ENCODE measurements around the gene ADH7.
A peak's percentile ranks its signal among the peaks of the same experiment; 100 is the strongest.
"Not testable (repeated sequence)": the region's sequence is repeated elsewhere in the genome, so short reads cannot be mapped to it uniquely, and the experiment has no call there.

Gene ADH7

GRCh38 chr4:99414902-99415301, 20.2 kb downstream of the ADH7 start:
- DNase-seq = not testable (repeated sequence)

GRCh38 chr4:99414401-99414800, 20.7 kb downstream of the ADH7 start:
- DNase-seq = no peak

DNA sequence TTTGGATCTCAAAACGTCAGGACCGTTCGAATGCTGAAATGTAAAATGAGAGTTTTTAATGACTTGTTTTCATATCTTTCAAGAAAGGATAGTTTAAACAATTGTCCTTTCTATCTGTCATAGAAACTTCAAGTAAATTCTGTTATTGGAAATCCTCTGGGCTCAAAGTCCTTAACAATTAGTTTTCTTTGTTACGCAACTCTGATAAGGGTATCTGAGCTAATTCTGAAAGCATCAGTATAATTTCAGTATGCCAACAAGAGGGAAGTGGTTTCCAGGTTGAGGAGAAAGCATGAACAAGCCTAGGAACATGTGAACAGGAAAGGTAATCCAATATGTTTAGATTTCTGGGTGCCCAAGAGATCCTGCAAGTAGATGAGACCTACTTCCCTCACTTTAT, 22.0 kb downstream of the ADH7 start:
- DNase-seq = no peak

- DNase-seq = no peak
Observed at GRCh38 chr4:99411041-99411440, 24.1 kb downstream of the ADH7 start.

- DNase-seq = no peak
Observed at GRCh38 chr4:99410075-99410474, 25.1 kb downstream of the ADH7 start.

GRCh38 chr4:99408346-99408745, 26.8 kb downstream of the ADH7 start:
- no peak for DNase-seq

GRCh38 chr4:99405433-99406115, 29.6 kb downstream of the ADH7 start:
- peak; percentile 44 for DNase-seq

DNA sequence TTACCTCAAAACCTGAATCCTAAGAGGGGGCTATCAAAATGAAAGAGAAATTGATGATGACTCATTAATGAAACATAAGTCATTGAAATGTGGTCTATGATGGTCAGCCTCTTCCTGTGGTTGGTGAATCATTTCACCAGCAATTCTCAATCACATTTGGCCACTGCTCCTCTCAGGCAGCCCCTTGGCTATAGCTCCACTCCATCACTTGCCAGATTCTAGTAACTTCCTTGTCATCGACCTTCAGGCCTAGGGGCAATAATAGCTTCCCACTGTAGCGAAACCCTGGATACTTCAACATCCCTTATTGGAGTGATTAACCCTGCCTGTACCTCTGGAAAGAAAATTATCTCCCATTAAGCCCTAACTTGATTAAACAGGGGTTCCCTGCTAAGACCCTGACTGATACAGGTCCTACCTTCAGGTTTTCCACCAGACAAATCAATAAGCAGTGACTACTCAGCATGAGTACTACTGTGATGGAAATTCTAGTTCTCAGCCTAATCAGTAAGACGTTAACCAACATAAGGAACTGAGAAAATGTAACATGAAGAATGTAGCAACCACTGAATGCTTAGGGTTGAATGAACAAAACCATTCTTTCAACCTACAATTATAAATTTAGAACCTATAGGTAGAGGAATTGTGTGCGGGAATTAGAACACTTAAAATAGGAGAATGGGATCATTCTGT, 30.4 kb downstream of the ADH7 start:
- DNase-seq = no peak

DNA sequence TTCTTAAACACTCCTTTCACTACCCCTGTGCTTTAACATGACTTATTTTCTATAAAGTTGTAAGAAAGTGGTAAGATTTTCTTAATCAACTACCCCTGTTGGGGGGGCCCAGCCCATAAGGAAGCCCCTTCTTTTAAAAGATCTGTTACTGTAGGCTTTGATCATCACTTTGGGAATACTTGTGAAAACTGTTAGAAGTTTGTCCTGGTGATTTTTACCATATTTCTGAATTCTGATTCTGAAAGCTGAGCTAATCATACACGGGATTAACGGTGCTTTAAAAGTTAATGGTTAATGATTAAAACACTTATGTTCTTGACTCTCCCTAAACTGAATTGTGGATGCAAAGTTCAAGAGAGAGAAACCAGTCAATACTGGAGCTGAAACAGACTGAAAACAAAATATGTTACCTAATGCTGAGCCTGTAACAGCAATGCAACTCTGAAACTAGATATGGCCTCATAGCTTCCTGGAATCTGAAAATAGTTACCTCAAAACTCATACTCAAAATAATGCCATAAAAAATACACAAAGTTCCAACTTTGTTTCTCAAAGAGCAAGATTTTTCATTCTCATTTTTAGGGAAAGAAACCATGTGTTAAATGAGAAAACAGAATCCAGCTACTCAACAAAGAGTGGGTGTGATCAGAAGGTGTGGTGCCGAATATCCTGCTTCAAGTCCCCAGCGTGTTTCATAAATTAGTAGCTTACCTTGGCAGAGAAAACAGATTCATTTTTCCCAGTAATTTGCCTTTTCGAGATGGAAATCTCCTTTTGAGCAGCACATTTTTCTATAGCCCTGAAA, 31.6 kb downstream of the ADH7 start:
- DNase-seq = no peak

DNA sequence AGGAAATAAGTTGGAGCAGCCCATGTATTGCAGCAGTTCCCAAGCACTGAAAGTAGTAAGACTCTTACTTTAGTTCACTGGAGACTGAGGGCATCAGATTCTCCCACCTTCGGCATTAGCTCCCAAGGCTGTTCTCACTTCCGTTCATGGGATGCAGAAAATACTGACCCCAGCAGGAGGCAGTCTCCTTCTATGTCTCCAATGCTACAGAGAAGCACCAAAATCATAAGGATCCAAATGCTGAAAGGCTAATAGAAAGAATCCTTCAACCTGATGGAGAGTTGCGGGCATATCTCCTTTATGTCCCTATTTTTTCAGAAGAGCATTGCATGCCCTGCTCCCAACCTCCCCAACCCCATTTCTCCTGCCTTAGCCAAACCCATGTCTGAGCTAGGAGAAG, 32.4 kb downstream of the ADH7 start:
- no peak for DNase-seq

DNA sequence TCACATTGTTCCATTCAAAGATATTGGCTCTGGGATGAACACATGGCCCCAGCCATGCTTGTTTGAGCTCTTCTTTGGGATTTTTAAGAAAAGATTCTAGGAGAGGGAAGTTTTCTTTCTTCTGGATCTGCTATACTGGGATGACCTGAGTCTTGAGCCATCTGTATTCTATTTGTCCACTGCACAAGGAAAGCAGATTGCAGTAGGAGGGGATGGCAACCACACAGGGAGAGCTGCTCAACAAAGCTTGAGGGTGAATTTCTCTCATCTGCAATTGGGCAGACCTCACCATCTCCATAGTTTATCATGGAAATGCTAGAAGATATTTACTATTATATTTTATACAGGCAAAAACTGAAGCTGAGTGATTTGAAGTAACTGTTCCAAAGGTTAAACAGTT, 34.3 kb downstream of the ADH7 start:
- DNase-seq = no peak

GRCh38 chr4:99399017-99399416, 36.1 kb downstream of the ADH7 start:
- DNase-seq = no peak

GRCh38 chr4:99395595-99396364, 39.4 kb downstream of the ADH7 start:
- no peak for DNase-seq

- no peak for DNase-seq
Observed at GRCh38 chr4:99394896-99395295, 40.2 kb downstream of the ADH7 start.

DNA sequence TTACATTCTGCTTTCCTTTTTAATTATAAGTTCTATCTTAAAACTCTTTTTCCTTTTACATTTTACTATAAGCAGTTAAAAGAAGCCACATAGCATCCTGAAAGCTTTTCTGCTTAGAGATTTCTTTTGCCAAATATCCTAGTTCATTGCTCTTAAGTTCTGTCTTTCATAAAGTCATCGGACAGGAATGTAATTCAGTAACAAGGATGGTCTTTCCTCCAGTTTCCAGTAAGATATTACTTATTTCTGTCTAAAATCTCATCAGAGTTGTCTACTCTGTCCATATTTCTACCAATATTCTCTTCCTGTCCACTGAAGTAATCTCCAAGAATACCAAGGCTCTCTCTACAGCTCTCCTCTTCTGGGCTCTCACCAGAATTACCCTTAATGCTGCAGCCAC, 45.1 kb downstream of the ADH7 start:
- no peak for DNase-seq

GRCh38 chr4:99389606-99390005, 45.5 kb downstream of the ADH7 start:
- DNase-seq = no peak

DNA sequence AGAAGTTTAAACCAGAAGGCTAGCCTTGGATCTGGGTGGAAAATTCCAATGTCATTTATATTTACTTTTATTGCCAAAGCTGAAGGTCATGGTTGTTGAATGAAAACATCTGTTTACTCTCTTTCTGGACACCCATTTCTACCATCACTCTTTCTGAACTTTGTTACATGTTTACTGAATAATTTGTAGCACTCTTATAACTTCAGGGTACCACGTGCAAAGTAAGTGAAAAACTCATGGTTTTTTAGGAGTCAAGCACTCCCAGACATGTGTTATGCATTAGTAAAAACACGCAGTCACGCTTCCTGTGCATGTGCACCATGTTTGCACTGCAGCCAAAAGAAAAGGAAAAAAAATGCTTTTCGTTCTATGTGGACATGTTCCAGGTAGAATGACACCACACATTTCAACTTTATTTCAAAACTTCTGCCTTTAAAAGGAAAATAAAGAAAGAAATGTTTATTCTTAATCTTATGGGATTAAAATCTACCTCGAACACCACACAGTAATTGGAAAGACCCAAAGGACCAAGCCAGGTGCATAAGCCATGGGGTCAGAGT, 51.2 kb downstream of the ADH7 start:
- no peak for DNase-seq

DNA sequence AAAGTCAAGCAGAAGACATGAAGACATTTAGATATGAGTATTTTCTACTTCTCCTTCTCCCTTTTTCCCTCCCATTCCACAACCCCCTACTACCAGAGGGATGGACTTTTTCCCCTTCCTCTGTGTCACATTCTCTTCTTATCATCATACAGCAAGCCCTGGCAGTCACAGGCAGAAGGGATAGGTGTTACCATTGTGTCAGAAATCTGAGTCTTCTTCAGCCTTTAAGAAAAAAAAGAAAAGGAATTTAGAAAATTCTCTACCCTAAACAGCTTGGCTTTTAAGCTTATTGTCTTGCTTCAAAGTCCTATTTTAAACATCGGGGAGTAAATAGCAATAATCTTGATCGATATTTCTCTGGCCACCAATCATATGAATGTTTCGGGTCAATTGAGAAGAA, 51.7 kb downstream of the ADH7 start:
- DNase-seq = no peak

DNA sequence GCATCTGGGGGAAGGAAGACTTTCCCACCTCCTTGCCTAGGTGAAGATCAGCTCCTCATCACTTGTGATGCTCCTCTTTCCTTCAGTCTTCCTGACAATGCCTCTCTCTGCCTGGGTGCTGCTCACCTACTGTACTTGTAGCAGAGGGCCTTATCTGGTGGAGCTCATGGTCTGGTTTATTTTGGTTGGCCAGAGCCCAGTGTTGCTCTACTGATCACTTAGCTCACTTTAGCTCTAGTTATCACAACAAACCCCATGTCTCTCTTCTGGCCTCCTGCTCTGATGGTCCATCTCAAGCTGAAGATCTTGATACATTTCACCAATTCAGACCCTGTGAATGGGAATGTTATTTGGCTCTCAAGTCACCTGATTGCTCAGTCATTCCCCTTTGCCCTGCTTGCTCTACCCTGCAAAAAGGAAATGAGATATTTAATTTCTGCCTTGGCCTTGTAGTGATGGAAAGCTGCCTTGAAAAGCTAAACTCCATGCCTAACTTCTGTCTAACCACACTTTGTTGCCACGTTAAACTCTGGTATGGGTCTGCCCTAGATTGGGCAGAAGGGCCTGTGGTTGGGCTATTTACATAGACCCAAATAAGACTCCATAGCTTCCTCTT, 52.3 kb downstream of the ADH7 start:
- DNase-seq = no peak

DNA sequence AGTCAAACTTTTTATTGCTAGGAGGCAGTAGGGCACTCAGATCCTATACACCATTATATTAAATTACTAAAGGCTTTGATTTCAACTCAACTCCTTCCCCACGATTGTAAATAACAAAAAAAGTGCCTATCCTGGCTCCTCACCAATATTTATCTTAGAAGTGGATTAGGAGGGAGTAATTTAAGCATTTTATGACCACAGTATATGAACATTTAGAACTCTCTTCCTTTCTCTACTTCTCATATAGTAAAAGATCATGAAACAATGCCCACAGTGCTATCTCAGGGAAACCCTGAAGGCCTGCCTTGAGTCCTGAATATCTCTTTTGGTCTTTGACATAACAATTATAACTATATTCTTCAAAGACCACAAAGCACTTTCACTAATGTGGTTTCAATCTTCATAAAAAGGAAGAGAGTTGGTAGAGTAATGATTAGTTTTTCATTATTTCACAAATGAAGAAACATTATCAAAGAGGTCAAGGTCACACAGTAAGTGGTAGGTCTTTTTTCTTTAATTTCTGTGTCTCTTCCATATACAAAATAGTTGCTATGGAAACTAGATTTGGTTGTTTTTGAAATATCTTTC, 53.5 kb downstream of the ADH7 start:
- DNase-seq = no peak

DNA sequence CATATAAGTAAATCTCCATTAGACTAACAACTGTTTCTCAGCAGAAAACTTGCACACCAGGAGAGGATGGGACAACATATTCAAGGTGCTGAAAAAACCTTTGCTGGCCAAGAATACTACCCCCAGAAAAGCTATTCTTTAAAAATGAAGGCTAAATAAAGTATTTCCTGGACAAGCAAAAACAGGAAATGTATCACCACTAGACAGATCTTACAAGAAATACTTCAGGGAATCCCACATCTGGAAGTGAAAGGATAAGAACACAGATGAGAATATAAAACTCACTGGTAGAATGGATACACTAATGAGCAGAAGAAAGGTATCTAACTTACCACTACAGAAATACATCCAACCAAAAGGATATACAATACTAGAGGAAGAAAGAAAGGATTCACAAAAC, 55.6 kb downstream of the ADH7 start:
- DNase-seq = no peak

DNA sequence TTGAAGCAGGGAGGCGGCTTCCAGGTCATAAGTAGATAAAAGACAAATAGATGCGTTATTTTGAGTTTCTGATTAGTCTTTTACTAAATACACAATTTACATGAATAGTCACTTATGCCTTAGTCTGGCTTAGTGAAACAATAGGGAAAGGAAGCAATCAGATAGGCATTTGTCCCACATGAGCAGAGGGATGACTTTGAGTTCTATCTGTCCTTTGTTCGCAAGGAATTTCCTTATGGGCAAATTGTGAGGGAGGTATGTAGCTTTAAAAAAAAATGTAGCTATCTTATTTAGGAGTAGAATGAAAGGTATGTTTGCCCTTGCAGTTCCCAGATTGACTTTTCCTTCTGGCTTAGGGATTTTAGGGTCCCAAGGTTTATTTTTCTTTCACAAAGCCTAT, 56.3 kb downstream of the ADH7 start:
- no peak for DNase-seq
